Ishikawa (cell line): ENCODE data around the gene VEGFC.
A peak's percentile ranks its signal among the peaks of the same experiment; 100 is the strongest.

Experiments used
- CEBPB ChIP-seq: IDR thresholded peaks from 2 replicates; pipeline ENCODE4 v1.6.1; 2012
- CREB1 ChIP-seq: IDR thresholded peaks from 2 replicates; pipeline ENCODE4 v1.6.1; 2012; ENCODE audit warnings: low read depth
- EGR1 ChIP-seq: IDR thresholded peaks from 2 replicates; pipeline ENCODE4 v1.6.1; 2012
- EP300 ChIP-seq: IDR thresholded peaks from 2 replicates; pipeline ENCODE4 v1.6.1; 2012; ENCODE audit warnings: borderline replicate concordance
- FOXM1 ChIP-seq: IDR thresholded peaks from 2 replicates; pipeline ENCODE4 v1.6.1; 2012; ENCODE audit warnings: low read depth, borderline replicate concordance
- NFIC ChIP-seq: IDR thresholded peaks from 2 replicates; pipeline ENCODE4 v1.6.1; 2012
- RAD21 ChIP-seq: IDR thresholded peaks from 2 replicates; pipeline ENCODE4 v1.6.1; 2012; ENCODE audit warnings: low read depth
- TAF1 ChIP-seq: IDR thresholded peaks from 2 replicates; pipeline ENCODE4 v1.6.1; 2012; ENCODE audit warnings: low read depth, mild to moderate bottlenecking
- TCF12 ChIP-seq: IDR thresholded peaks from 2 replicates; pipeline ENCODE4 v1.6.1; 2012; ENCODE audit warnings: low read depth
- TEAD4 ChIP-seq: IDR thresholded peaks from 2 replicates; pipeline ENCODE4 v1.6.1; 2012
- YY1 ChIP-seq: IDR thresholded peaks from 2 replicates; pipeline ENCODE4 v1.6.1; 2012; ENCODE audit warnings: low read depth
- ZBTB7A ChIP-seq: IDR thresholded peaks from 2 replicates; pipeline ENCODE4 v1.6.1; 2012; ENCODE audit warnings: low read depth
- TF ChIP-seq, protein P1 (sequence below): IDR thresholded peaks from 2 replicates; pipeline ENCODE4 v1.6.1; 2012
- TF ChIP-seq, protein P2 (sequence below): IDR thresholded peaks from 2 replicates; pipeline ENCODE4 v1.6.1; 2012; ENCODE audit warnings: low read depth, mild to moderate bottlenecking
- TF ChIP-seq, protein P3 (sequence below): IDR thresholded peaks from 2 replicates; pipeline ENCODE4 v1.6.1; 2012

Gene VEGFC

DNA sequence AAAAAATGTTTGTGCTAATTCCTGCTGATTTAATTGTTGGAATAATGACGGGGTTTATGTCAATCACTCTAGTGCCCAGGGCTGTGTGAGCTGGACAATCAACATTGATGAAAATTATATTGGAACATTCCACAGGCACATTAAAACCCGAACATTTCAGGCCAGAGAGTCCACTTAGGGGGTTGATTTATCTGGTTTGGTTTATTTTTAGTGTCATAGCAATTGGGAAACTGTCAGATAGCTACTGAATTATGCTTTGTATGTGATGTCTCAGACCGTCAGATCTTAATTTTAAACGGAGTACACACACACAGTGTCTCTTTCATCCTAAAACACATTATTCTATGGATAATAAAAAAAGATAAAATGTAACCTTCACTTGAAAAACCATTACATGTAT lies 51.5 kb downstream of the VEGFC start:
- TF ChIP-seq TAF1 (no peak), CEBPB (no peak), ZBTB7A (no peak), EGR1 (no peak)
- TF ChIP-seq, protein P1, sequence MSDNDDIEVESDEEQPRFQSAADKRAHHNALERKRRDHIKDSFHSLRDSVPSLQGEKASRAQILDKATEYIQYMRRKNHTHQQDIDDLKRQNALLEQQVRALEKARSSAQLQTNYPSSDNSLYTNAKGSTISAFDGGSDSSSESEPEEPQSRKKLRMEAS = no peak

DNA sequence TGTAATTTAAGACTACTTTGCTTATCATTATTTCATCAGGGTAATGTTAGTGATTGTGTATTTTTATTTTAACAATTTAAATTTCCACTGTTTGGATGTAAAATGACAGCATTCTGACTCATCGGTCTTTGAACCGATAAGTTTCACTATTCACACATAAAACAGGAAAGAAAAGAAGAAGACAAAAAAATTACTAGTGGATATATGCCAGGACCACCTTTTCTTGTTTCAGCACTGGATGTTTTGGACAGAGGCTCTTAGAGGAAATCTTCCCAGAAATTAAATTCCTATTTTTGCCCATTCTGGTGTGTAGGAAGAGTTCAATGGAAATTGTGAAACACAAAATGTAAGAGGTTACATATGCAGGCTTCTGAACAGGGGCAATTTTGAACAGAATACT lies 57.4 kb downstream of the VEGFC start:
- TF ChIP-seq ZBTB7A = no peak
- TF ChIP-seq, protein P2, sequence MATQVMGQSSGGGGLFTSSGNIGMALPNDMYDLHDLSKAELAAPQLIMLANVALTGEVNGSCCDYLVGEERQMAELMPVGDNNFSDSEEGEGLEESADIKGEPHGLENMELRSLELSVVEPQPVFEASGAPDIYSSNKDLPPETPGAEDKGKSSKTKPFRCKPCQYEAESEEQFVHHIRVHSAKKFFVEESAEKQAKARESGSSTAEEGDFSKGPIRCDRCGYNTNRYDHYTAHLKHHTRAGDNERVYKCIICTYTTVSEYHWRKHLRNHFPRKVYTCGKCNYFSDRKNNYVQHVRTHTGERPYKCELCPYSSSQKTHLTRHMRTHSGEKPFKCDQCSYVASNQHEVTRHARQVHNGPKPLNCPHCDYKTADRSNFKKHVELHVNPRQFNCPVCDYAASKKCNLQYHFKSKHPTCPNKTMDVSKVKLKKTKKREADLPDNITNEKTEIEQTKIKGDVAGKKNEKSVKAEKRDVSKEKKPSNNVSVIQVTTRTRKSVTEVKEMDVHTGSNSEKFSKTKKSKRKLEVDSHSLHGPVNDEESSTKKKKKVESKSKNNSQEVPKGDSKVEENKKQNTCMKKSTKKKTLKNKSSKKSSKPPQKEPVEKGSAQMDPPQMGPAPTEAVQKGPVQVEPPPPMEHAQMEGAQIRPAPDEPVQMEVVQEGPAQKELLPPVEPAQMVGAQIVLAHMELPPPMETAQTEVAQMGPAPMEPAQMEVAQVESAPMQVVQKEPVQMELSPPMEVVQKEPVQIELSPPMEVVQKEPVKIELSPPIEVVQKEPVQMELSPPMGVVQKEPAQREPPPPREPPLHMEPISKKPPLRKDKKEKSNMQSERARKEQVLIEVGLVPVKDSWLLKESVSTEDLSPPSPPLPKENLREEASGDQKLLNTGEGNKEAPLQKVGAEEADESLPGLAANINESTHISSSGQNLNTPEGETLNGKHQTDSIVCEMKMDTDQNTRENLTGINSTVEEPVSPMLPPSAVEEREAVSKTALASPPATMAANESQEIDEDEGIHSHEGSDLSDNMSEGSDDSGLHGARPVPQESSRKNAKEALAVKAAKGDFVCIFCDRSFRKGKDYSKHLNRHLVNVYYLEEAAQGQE = peak; percentile 77

DNA sequence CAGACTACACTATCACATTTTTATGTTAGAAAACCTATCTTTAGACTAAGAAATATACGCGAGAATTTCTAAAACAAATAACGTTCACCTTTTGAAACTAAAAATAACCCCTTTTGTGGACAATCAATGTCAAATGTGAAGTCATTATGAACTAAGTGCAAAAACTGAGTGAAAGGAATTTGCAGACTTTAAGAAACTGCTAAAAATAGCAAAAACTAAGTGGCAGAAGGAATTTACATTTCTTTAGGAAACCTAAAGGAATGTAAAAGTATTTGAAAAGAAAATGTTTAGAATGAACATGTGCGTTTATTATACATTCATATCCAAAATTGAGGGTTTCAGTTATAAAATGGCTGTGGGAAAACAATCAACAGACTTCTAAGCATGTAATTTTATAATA lies 58.3 kb downstream of the VEGFC start:
- no peak for TF ChIP-seq FOXM1
- no peak for TF ChIP-seq CEBPB
- no peak for TF ChIP-seq TAF1
- TF ChIP-seq, protein P1 = no peak
- TF ChIP-seq, protein P2 = no peak
- TF ChIP-seq ZBTB7A = no peak
- TF ChIP-seq EP300 = no peak
- TF ChIP-seq NFIC = no peak
- TF ChIP-seq CREB1 = no peak
- no peak for TF ChIP-seq YY1
- TF ChIP-seq TEAD4 = no peak
- TF ChIP-seq EGR1 = no peak
- TF ChIP-seq, protein P3, sequence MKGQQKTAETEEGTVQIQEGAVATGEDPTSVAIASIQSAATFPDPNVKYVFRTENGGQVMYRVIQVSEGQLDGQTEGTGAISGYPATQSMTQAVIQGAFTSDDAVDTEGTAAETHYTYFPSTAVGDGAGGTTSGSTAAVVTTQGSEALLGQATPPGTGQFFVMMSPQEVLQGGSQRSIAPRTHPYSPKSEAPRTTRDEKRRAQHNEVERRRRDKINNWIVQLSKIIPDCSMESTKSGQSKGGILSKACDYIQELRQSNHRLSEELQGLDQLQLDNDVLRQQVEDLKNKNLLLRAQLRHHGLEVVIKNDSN = no peak
- no peak for TF ChIP-seq RAD21
- no peak for TF ChIP-seq TCF12

DNA sequence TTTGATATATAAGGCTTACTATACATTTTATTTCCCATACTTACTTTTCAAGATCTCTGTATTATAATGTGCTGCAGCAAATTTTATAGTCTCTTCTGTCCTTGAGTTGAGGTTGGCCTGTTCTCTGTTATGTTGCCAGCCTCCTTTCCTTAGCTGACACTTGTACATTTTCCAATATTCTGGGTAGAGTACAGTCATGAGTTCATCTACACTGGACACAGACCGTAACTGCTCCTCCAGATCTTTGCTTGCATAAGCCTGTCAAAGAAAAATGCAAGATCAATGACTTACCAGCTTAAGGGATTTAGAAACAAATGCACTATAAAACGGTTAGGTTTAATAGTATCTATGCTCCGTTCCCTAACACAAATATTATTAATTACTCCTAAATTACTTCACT lies 63.2 kb downstream of the VEGFC start:
- TF ChIP-seq YY1 = no peak
- TF ChIP-seq, protein P3 = no peak

DNA sequence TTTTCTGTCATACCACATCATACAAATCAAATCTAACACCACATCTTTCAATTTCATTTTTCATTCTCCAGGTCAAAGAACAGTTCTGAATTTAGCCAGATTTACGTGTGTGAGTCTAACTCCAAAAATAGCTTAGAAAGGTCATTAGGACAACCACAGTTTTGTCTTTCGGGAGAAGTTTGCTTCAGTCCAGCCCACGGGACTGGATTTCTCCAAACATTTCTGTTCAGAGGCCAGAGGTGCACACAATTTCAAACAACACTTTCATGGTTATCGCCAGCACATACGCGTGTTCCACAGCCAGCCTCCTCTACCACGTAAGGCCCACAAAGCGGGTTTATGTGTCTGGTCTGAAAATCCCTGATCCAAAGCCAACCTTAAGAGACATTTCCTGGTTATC lies 65.9 kb downstream of the VEGFC start:
- no peak for TF ChIP-seq ZBTB7A
- TF ChIP-seq CREB1 = no peak
- no peak for TF ChIP-seq YY1
- TF ChIP-seq, protein P3 = no peak
- TF ChIP-seq, protein P1 = no peak
- TF ChIP-seq TEAD4 = no peak
- TF ChIP-seq, protein P2 = no peak
- no peak for TF ChIP-seq EP300
- no peak for TF ChIP-seq EGR1
- no peak for TF ChIP-seq CEBPB
